NT2/D1 (cell line): ENCODE results near the gene PRKCH.

Experiments
- SUZ12 ChIP-seq: IDR thresholded peaks from 2 replicates; pipeline ENCODE4 v1.6.1; 2011; ENCODE audit not compliant: insufficient read length, insufficient read depth; ENCODE audit errors: extremely low read depth
- YY1 ChIP-seq: IDR thresholded peaks from 2 replicates; pipeline ENCODE4 v1.6.1; 2011; ENCODE audit not compliant: insufficient read length, insufficient read depth
- ZNF274 ChIP-seq: IDR thresholded peaks from 2 replicates; pipeline ENCODE4 v1.6.1; 2011; ENCODE audit warnings: mild to moderate bottlenecking, low read depth, low read length

GRCh38 chr14:61362072-61362750 lies 40.8 kb downstream of the PRKCH start:
- TF ChIP-seq ZNF274 (no peak), YY1 (no peak), SUZ12 (no peak)
